ENCODE results near the gene TAF5L. TPM values are rescaled to one million over a fixed set of nuclear protein-coding genes. Genes with fewer than 3 reads are reported as not detected.

TAF5L gene
- total and polyA plus RNA-seq, 8 donors = 15.9 to 21.6 (median 18.7) TPM

DNA sequence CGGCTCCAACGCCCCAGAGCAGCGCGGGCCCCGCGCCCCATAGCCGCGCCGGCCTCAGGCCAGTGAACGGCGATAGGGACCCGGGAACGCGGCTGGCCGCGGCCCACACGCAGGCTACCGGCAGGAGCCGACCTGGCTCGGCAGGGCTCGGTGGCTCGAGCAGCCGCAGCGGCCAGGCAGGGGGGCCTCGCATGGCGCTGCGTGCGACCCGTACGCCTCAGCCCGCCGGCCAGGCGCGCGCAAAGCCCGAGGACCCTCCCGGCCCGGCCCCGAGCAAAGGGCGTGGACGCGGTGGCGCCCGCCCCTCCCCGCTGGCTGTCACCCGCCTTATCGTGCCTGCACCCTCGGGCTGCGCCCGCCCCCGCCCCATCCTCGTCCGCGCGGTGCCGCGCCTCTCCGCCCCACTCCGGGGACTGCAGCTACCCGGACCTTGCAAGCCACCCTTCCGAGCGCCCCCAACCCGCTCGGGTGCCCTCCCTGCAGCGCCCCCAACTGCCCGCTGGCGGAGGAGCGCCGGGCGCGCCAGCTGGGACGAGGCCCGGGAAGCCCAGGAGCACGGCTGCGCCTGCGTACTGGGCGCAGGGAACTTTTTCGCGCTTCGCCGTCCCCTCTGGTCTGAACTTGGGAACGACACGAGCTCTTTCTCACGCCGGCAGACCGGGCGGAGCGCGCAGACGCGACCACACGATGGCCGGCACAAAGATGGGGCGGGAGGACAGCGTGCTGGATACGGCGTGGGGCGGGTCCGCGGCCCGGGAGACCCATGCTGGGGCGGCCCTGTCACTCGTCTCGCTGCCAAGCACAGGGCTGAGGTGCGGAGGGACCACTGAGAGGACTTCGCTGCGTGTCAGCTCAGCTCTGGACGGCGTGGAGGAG, 67.2 kb downstream of the TAF5L start, which contains the start of gene ABCB10:
Gene ABCB10, minus strand, starts transcription at position 248 of the 876 bp plus-strand sequence. Its CDS starts 55 bp downstream, at position 193.
- intact Hi-C loops (cut with DNase I) = loop anchor here in 1 of 2 donors (5.0 kb wide), 1 partner anchor 64 kb away; no protein-coding TSS in a partner anchor
- ATAC-seq = peak; percentile 92
- TF ChIP-seq, protein P1, sequence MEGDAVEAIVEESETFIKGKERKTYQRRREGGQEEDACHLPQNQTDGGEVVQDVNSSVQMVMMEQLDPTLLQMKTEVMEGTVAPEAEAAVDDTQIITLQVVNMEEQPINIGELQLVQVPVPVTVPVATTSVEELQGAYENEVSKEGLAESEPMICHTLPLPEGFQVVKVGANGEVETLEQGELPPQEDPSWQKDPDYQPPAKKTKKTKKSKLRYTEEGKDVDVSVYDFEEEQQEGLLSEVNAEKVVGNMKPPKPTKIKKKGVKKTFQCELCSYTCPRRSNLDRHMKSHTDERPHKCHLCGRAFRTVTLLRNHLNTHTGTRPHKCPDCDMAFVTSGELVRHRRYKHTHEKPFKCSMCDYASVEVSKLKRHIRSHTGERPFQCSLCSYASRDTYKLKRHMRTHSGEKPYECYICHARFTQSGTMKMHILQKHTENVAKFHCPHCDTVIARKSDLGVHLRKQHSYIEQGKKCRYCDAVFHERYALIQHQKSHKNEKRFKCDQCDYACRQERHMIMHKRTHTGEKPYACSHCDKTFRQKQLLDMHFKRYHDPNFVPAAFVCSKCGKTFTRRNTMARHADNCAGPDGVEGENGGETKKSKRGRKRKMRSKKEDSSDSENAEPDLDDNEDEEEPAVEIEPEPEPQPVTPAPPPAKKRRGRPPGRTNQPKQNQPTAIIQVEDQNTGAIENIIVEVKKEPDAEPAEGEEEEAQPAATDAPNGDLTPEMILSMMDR (IDR thresholded peaks at IDR 0.05) = peak; percentile 70 to 79
- Histone ChIP-seq H3K9me3 (no peaks in the 10 kb centered on the region), H3K4me1 (peaks cover 7 to 48% of the 10 kb centered on the region in 2 donors), H3K4me3 (peak within 1 kb of the TSS; percentile 65 to 76), H3K27me3 (no peaks in the 10 kb centered on the region), H3K36me3 (no peaks in the 10 kb centered on the region), H3K27ac (peak within 1 kb of the TSS; percentile 83 to 85)
- DNase-seq = peak; percentile 97 to 99 (median 97)

- intact Hi-C loops (cut with DNase I) = loop anchor here in 1 of 2 donors (5.0 kb wide), 1 partner anchor 64 kb away; no protein-coding TSS in a partner anchor
- DNase-seq = peak in 3 of 4 donors; percentile 36 to 91 (median 51)
- Histone ChIP-seq H3K4me1 (peaks cover 7 to 51% of the 10 kb centered on the region in 2 donors), H3K27me3 (no peaks in the 10 kb centered on the region), H3K36me3 (no peaks in the 10 kb centered on the region), H3K4me3 (peak overlapping the region; percentile 65 to 76), H3K27ac (peak overlapping the region; percentile 83 to 85), H3K9me3 (no peaks in the 10 kb centered on the region)
- ATAC-seq = peak; percentile 33
- TF ChIP-seq, protein P1 (IDR thresholded peaks at IDR 0.05) = no peak
Measured at GRCh38 chr1:229557913-229558414, 68.0 kb downstream of the TAF5L start.

DNA sequence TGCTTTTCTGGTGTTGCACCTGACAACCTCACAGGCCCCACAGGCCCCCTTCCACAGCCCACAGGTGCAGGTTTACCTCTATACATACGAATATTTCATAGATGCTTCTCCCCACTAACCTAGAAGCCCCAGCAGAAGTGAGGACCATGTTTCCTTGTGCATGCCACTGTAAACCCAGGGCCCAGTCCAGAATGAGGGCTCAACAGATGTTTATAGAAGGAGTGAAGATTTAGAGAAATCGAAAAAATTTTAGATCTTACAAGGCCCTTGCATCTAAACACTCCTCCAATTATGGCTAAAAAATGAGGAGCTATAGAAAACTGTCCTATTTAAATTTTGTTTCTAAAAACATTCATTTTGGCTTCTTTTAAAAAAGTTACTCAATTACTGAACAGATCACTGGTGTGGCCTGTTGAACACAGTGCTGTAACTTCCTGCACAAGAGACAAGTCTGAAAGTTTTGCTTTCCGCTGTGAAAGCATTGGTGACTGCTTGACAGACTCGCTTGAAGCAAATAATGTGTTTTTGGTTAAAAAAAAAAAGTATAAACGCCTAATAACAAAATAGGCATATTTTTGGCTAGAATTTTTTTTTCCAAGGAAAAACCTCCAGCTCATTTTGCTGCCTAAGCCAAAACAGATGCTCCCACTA, 68.6 kb downstream of the TAF5L start:
- Histone ChIP-seq H3K36me3 (no peaks in the 10 kb centered on the region), H3K4me3 (peak overlapping the region; percentile 65 to 76), H3K9me3 (no peaks in the 10 kb centered on the region), H3K27me3 (no peaks in the 10 kb centered on the region), H3K4me1 (peaks cover 7 to 54% of the 10 kb centered on the region in 2 donors), H3K27ac (peak overlapping the region; percentile 83 to 85)
- no peak for ATAC-seq
- TF ChIP-seq, protein P1 (IDR thresholded peaks at IDR 0.05) = no peak
- peak in 1 of 4 donors; percentile 12 for DNase-seq
- intact Hi-C loops (cut with DNase I) = loop anchor here in 1 of 2 donors (5.0 kb wide), 1 partner anchor 65 kb away; no protein-coding TSS in a partner anchor

DNA sequence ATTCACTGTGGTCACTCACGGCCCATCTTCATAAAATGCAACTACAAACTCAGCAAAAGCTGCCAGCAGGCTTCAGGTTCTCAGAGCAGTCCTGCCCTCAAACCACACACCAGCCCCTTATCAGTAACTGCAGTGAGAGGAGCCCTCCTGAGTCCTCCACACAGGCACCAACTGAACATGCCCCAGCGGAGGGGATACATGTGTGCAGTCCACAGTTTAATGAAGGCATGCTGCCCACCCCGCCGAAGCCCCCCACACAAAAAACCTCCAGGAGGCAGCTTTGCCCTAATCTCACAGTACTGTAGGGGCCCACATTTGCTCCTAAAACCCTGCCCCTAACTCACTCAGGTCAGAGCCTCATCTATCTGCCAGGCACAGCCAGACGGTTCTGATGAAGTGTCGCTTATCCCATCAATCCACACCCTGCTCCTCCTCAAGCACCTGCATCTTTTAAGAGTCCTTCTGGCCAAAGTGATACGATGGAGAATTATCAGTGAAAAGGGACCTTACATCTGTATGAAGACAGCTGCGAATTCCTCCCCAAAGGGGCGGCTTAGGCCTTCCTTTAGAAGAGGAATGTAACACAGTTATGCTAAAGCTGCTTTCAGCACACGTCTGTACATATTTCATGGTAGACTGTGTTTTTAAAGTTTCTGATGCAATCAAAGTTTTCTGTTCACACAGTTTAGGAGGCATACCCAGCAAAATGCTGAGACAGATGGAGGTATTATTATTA, 70.9 kb downstream of the TAF5L start:
- Histone ChIP-seq H3K4me1 (peaks cover 7 to 58% of the 10 kb centered on the region in 2 donors), H3K27ac (no peak overlapping the region), H3K4me3 (no peak overlapping the region), H3K27me3 (no peaks in the 10 kb centered on the region), H3K9me3 (no peaks in the 10 kb centered on the region), H3K36me3 (no peaks in the 10 kb centered on the region)
- intact Hi-C loops (cut with DNase I) = loop anchor here in 1 of 2 donors (5.0 kb wide), 1 partner anchor 67 kb away; no protein-coding TSS in a partner anchor
- TF ChIP-seq, protein P1 (IDR thresholded peaks at IDR 0.05) = no peak
- ATAC-seq (no peak), DNase-seq (no peak)
